ENCODE data around the gene EFNA5. TPM values are rescaled to one million over a fixed set of nuclear protein-coding genes. Genes with fewer than 3 reads are reported as not detected.
"Not testable (repeated sequence)": the region's sequence is repeated elsewhere in the genome, so short reads cannot be mapped to it uniquely, and the experiment has no call there.

EFNA5 gene
- total RNA-seq, 2 experiments from 2014 or later: not detected

- POLR2A ChIA-PET: no interaction called here
- no peaks in the 10 kb centered on the region for H3K27me3 Mint-ChIP-seq
- H3K4me3 Mint-ChIP-seq: no peak overlapping the region
- no peaks in the 10 kb centered on the region for H3K36me3 Mint-ChIP-seq
- ATAC-seq (ENCODE audit: low read depth) (no peak), DNase-seq (no peak)
- H3K27ac Mint-ChIP-seq: no peak overlapping the region
- H3K4me1 Mint-ChIP-seq: no peaks in the 10 kb centered on the region
- no peaks in the 10 kb centered on the region for H3K9me3 Mint-ChIP-seq
Observed at GRCh38 chr5:107449369-107449768, 221.4 kb downstream of the EFNA5 start.

GRCh38 chr5:107447587-107447986 is 223.2 kb downstream of the EFNA5 start:
- Mint-ChIP-seq H3K36me3 (no peaks in the 10 kb centered on the region), H3K27me3 (no peaks in the 10 kb centered on the region), H3K4me3 (no peak overlapping the region), H3K4me1 (no peaks in the 10 kb centered on the region), H3K27ac (no peak overlapping the region), H3K9me3 (no peaks in the 10 kb centered on the region)
- DNase-seq (no peak), ATAC-seq (ENCODE audit: low read depth) (no peak)
- POLR2A ChIA-PET: no interaction called here

GRCh38 chr5:107446972-107447371 is 223.8 kb downstream of the EFNA5 start:
- H3K27ac Mint-ChIP-seq: no peak overlapping the region

GRCh38 chr5:107444300-107444699 is 226.4 kb downstream of the EFNA5 start:
- H3K4me3 Mint-ChIP-seq: no peak overlapping the region
- DNase-seq (no peak), ATAC-seq (ENCODE audit: low read depth) (no peak)
- H3K4me1 Mint-ChIP-seq: no peaks in the 10 kb centered on the region
- POLR2A ChIA-PET: no interaction called here
- no peaks in the 10 kb centered on the region for H3K36me3 Mint-ChIP-seq
- H3K27me3 Mint-ChIP-seq: no peaks in the 10 kb centered on the region
- H3K27ac Mint-ChIP-seq: no peak overlapping the region
- no peaks in the 10 kb centered on the region for H3K9me3 Mint-ChIP-seq

More at GRCh38 chr5:107446972-107447371, 223.8 kb downstream of the EFNA5 start:
- POLR2A ChIA-PET: no interaction called here
- DNase-seq (no peak), ATAC-seq (ENCODE audit: low read depth) (no peak)
- H3K9me3 Mint-ChIP-seq: no peaks in the 10 kb centered on the region
- H3K36me3 Mint-ChIP-seq: no peaks in the 10 kb centered on the region
- H3K27me3 Mint-ChIP-seq: no peaks in the 10 kb centered on the region
- H3K4me1 Mint-ChIP-seq: no peaks in the 10 kb centered on the region
- no peak overlapping the region for H3K4me3 Mint-ChIP-seq

- no peaks in the 10 kb centered on the region for H3K4me1 Mint-ChIP-seq
- no peak for ATAC-seq (ENCODE audit: low read depth)
- H3K36me3 Mint-ChIP-seq: no peaks in the 10 kb centered on the region
- no peaks in the 10 kb centered on the region for H3K27me3 Mint-ChIP-seq
- H3K9me3 Mint-ChIP-seq: peaks cover under 1% of the 10 kb centered on the region
- no peak overlapping the region for H3K4me3 Mint-ChIP-seq
- H3K27ac Mint-ChIP-seq: no peak overlapping the region
- DNase-seq: no peak
- POLR2A ChIA-PET: no interaction called here
Observed at GRCh38 chr5:107443897-107444296, 226.8 kb downstream of the EFNA5 start.

- POLR2A ChIA-PET: no interaction called here
- no peak for DNase-seq
- H3K4me1 Mint-ChIP-seq: no peaks in the 10 kb centered on the region
- peaks cover 1% of the 10 kb centered on the region for H3K9me3 Mint-ChIP-seq
- no peak for ATAC-seq (ENCODE audit: low read depth)
- no peaks in the 10 kb centered on the region for H3K36me3 Mint-ChIP-seq
- no peaks in the 10 kb centered on the region for H3K27me3 Mint-ChIP-seq
- no peak overlapping the region for H3K4me3 Mint-ChIP-seq
- no peak overlapping the region for H3K27ac Mint-ChIP-seq
Observed at GRCh38 chr5:107442452-107442851, 228.3 kb downstream of the EFNA5 start.

- POLR2A ChIA-PET: no interaction called here
- Mint-ChIP-seq H3K27ac (no peak overlapping the region), H3K4me3 (no peak overlapping the region), H3K9me3 (peaks cover 1% of the 10 kb centered on the region), H3K27me3 (no peaks in the 10 kb centered on the region), H3K4me1 (no peaks in the 10 kb centered on the region), H3K36me3 (no peaks in the 10 kb centered on the region)
- ATAC-seq (ENCODE audit: low read depth) (no peak), DNase-seq (no peak)
Observed at GRCh38 chr5:107439832-107440231, 230.9 kb downstream of the EFNA5 start.

- POLR2A ChIA-PET: no interaction called here
- Mint-ChIP-seq H3K27ac (no peak overlapping the region), H3K9me3 (peaks cover 1% of the 10 kb centered on the region), H3K4me3 (no peak overlapping the region), H3K36me3 (no peaks in the 10 kb centered on the region), H3K27me3 (peaks cover 9% of the 10 kb centered on the region), H3K4me1 (no peaks in the 10 kb centered on the region)
- DNase-seq: no peak
- ATAC-seq (ENCODE audit: low read depth): no peak
Observed at GRCh38 chr5:107437986-107438510, 232.7 kb downstream of the EFNA5 start.

GRCh38 chr5:107437154-107437553 is 233.6 kb downstream of the EFNA5 start:
- H3K27ac Mint-ChIP-seq: no peak overlapping the region
- peaks cover 9% of the 10 kb centered on the region for H3K27me3 Mint-ChIP-seq
- ATAC-seq (ENCODE audit: low read depth): no peak
- H3K4me1 Mint-ChIP-seq: no peaks in the 10 kb centered on the region
- H3K36me3 Mint-ChIP-seq: no peaks in the 10 kb centered on the region
- H3K4me3 Mint-ChIP-seq: no peak overlapping the region
- DNase-seq: no peak
- peaks cover 1% of the 10 kb centered on the region for H3K9me3 Mint-ChIP-seq
- POLR2A ChIA-PET: no interaction called here

GRCh38 chr5:107436201-107436600 is 234.5 kb downstream of the EFNA5 start:
- POLR2A ChIA-PET: no interaction called here
- no peak overlapping the region for H3K27ac Mint-ChIP-seq
- ATAC-seq (ENCODE audit: low read depth): no peak
- H3K4me3 Mint-ChIP-seq: no peak overlapping the region
- peaks cover 9% of the 10 kb centered on the region for H3K27me3 Mint-ChIP-seq
- peaks cover 1% of the 10 kb centered on the region for H3K9me3 Mint-ChIP-seq
- no peaks in the 10 kb centered on the region for H3K4me1 Mint-ChIP-seq
- no peak for DNase-seq
- H3K36me3 Mint-ChIP-seq: no peaks in the 10 kb centered on the region

GRCh38 chr5:107435061-107435460 is 235.7 kb downstream of the EFNA5 start:
- POLR2A ChIA-PET: no interaction called here
- no peak for DNase-seq
- ATAC-seq (ENCODE audit: low read depth): no peak
- peaks cover 2% of the 10 kb centered on the region for H3K4me1 Mint-ChIP-seq
- peaks cover 9% of the 10 kb centered on the region for H3K27me3 Mint-ChIP-seq
- H3K36me3 Mint-ChIP-seq: no peaks in the 10 kb centered on the region
- H3K4me3 Mint-ChIP-seq: no peak overlapping the region
- H3K9me3 Mint-ChIP-seq: peaks cover 1% of the 10 kb centered on the region
- H3K27ac Mint-ChIP-seq: no peak overlapping the region

GRCh38 chr5:107433646-107434045 is 237.1 kb downstream of the EFNA5 start:
- ATAC-seq (ENCODE audit: low read depth); DNase-seq; H3K27me3 Mint-ChIP-seq; POLR2A ChIA-PET; H3K4me1 Mint-ChIP-seq; H3K9me3 Mint-ChIP-seq; H3K36me3 Mint-ChIP-seq; H3K27ac Mint-ChIP-seq; H3K4me3 Mint-ChIP-seq: not testable (repeated sequence)

- ATAC-seq (ENCODE audit: low read depth) (no peak), DNase-seq (no peak)
- POLR2A ChIA-PET: no interaction called here
- no peaks in the 10 kb centered on the region for H3K36me3 Mint-ChIP-seq
- peaks cover 13% of the 10 kb centered on the region for H3K27me3 Mint-ChIP-seq
- no peak overlapping the region for H3K4me3 Mint-ChIP-seq
- no peaks in the 10 kb centered on the region for H3K9me3 Mint-ChIP-seq
- H3K4me1 Mint-ChIP-seq: peaks cover 2% of the 10 kb centered on the region
- H3K27ac Mint-ChIP-seq: no peak overlapping the region
Observed at GRCh38 chr5:107431998-107432397, 238.7 kb downstream of the EFNA5 start.

GRCh38 chr5:107431536-107431935 is 239.2 kb downstream of the EFNA5 start:
- POLR2A ChIA-PET: no interaction called here
- H3K27me3 Mint-ChIP-seq: peaks cover 15% of the 10 kb centered on the region
- H3K9me3 Mint-ChIP-seq: no peaks in the 10 kb centered on the region
- H3K27ac Mint-ChIP-seq: no peak overlapping the region
- no peak for ATAC-seq (ENCODE audit: low read depth)
- no peaks in the 10 kb centered on the region for H3K36me3 Mint-ChIP-seq
- H3K4me3 Mint-ChIP-seq: no peak overlapping the region
- DNase-seq: no peak
- H3K4me1 Mint-ChIP-seq: peaks cover 2% of the 10 kb centered on the region

GRCh38 chr5:107430071-107430625 is 240.6 kb downstream of the EFNA5 start:
- POLR2A ChIA-PET: no interaction called here
- ATAC-seq (ENCODE audit: low read depth) (no peak), DNase-seq (no peak)
- peaks cover 15% of the 10 kb centered on the region for H3K27me3 Mint-ChIP-seq
- no peaks in the 10 kb centered on the region for H3K9me3 Mint-ChIP-seq
- H3K4me3 Mint-ChIP-seq: no peak overlapping the region
- no peaks in the 10 kb centered on the region for H3K36me3 Mint-ChIP-seq
- peaks cover 2% of the 10 kb centered on the region for H3K4me1 Mint-ChIP-seq
- no peak overlapping the region for H3K27ac Mint-ChIP-seq
